C1 segment of cervical spinal cord (tissue), 14 donors: ENCODE measurements around the gene DNASE1L1.

Experiments
- DNase-seq, 14 donors: peaks; one replicate each; lab custom pipeline; 2025; lab: John Stamatoyannopoulos, UW

The DNASE1L1 gene

DNA sequence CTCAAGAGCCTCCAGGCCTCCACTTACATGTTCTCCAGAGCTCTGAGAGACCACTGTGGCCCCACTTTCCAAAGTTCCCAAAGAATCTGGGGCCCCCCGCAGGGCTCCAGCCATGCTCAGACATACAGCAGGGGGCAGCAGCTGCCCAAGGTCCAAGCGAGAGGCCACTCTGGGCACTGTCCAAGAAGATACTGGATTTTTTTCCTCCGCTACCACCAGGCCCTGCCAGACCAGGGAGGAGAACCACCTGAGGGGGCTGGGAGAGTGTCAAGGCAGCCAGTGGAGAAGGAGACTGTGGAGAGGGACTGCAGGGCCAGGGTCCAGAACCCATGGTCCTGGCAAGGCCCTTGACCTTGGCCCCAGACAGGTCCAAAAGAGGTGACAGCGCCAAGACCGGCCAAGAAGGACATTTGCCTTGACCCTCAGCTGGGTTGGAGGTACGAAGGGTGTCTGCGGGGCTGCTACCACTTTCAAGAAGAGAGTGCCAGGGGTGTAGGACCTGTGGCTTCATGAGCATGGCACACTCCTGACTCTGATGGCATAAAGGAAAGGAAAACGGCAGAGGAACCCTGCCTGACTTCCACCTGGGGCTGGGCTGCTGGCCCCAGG is 24.7 kb downstream of the DNASE1L1 start:
- no peak for DNase-seq

DNA sequence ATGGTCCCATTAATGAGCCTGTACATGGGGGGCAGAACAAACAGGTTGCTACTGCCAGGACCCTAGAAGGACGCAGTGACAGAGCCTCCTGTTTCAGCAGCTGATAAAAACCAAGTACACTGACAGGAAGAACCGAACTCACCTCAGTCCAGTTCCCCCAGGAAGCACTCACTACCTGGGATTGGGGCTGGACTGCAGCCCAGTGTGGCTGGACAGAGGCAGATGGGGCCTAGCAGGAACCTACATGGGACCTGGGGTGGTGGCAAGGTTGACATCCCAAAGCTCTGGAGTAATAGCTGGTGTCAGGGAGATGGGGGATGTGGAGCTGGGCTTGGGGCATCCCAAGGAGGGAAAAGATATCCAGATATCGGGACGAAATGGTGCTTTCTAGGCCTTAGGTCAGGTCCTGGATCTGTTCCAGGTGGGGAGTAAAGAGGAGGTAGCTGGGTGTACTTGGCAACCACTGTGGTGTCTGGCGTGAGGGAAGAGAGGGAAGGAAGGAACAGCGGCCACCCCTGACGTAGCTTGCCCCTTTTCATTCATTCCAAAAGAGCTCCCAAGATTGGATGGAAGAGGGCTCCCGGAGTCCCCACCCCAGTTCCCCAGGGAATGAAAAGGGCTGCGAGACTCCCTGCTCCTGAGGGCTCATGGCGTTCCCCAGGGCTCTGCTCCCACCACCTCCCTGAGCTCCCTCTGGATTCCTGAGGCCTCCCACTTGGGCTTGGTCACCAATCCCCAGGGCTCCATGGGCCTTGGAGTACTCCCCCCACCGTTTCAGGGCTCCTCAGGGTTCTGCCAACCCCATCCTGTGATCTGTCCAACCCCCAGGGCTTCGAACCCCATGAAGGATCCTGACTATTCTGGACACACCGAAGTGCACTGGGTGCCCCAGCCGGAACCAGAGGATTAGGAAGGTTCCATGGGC is 25.4 kb downstream of the DNASE1L1 start:
- DNase-seq = no peak

DNA sequence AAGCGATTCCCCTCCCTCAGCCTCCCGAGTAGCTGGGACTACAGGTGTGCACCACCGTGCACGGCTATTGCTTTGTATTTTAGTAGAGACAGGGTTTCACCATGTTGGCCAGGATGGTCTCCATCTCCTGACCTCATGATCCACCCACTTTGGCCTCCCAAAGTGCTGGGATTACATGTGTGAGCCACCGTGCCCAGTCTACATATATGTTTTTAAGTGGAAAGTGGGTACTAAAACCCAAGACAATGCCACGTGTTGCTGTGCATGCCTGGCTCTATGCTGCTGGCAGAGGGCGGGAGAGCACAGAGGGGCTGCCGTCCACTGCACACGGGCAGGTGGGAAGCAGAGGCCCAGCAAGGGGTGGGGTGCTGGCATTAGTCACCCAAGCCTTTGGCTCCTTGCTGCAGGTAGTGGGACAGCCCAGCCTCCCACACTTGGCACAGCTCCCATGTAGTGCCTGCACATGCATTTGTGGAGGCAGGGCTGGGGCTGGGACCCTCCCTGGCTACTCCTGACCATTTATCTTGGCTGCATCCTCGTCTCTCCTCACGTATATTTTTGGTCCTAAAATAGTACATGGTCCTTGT is 26.5 kb downstream of the DNASE1L1 start:
- no peak for DNase-seq

DNA sequence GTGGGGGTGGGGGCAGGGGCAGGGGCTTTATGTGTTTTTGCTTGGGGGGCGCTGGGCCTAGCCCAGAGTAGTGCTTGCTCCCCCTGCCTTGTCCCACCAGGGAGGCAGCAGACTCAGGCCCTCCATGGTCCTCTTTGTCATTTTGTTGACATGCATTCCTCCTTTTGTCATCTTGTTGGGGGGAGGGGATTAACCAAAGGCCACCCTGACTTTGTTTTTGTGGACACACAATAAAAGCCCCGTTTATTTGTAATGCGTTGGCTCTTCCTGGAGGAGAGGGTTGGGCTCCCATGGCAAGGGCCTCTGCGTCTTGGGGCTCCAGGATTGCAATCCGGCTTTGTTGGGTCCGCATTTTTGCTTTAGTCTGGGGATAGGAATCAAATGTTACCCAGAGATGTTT is 27.8 kb downstream of the DNASE1L1 start:
- DNase-seq = no peak

DNA sequence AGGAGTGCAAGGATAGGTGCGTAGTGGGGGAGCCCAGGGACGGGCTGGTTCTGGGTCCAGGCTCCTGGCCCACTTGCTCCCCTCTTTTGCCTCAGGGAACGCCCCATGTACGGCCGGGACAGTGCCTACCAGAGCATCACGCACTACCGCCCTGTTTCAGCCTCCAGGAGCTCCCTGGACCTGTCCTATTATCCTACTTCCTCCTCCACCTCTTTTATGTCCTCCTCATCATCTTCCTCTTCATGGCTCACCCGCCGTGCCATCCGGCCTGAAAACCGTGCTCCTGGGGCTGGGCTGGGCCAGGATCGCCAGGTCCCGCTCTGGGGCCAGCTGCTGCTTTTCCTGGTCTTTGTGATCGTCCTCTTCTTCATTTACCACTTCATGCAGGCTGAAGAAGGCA is 28.3 kb downstream of the DNASE1L1 start:
- DNase-seq = no peak

DNA sequence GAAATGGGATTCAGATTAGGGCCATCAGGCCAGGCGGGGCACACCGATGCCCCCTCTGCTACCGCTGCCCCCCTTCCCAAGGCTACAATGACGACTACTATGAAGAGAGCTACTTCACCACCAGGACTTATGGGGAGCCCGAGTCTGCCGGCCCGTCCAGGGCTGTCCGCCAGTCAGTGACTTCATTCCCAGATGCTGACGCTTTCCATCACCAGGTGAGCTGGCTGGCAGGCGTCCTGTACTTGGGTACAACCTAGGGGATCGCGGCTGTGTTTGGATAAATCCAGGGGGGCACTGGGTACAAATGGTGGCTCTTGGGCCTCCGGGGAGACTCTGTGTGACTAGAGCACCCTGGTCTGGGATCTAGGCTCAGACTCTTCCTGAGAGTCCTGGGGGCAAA is 28.9 kb downstream of the DNASE1L1 start:
- DNase-seq = no peak

DNA sequence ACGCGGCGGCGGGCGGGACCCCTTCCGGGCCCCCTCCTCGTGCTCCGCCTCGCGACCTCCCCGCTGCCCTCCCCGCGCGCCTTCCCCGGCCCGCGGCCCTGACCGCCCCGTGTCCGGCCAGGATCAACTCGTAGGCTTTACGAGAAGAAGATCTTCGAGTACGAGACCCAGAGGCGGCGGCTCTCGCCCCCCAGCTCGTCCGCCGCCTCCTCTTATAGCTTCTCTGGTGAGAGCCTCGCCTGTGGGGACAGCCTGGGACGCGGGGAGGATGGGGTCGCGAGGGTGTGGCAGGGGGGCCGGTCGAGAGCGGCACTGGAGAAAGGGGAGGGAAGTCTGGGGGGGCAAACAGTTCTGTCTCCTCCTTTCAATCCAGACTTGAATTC is 29.5 kb downstream of the DNASE1L1 start:
- DNase-seq = no peak

DNA sequence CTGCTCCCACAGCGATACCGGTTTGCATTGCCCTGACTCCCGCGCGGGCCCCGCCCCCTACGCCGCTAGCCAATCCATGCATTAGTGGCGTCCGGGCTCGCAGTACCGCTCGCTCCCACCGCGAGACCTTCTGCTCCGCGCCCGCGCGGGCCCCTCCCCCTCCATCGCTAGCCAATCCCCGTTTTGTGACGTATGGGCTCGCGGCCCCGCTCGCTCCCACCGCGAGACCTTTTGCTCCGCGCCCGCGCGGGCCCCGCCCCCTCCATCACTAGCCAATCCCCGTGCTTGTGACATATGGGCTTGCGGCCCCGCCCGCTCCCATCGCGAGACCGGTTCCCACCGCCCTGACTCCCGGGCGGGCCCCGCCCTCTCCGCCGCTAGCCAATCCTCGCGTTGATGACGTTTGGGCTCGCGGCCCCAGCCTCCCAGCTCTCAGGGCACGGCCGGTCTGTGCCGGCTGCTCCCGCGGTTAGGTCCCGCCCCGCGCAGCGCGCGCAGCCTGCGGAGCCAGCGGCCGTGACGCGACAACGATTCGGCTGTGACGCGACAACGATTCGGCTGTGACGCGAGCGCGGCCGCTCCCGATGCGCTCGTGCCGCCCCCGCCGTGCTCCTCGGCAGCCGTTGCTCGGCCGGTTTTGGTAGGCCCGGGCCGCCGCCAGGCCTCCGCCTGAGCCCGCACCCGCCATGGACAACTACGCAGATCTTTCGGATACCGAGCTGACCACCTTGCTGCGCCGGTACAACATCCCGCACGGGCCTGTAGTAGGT is 30.1 kb downstream of the DNASE1L1 start, which contains the start of gene EMD:
Gene EMD (plus strand): TSS at position 497 of the 770 bp plus-strand sequence. CDS start 190 bp downstream, at position 687.
- DNase-seq = peak; percentile 84 to 100 (median 94)

DNA sequence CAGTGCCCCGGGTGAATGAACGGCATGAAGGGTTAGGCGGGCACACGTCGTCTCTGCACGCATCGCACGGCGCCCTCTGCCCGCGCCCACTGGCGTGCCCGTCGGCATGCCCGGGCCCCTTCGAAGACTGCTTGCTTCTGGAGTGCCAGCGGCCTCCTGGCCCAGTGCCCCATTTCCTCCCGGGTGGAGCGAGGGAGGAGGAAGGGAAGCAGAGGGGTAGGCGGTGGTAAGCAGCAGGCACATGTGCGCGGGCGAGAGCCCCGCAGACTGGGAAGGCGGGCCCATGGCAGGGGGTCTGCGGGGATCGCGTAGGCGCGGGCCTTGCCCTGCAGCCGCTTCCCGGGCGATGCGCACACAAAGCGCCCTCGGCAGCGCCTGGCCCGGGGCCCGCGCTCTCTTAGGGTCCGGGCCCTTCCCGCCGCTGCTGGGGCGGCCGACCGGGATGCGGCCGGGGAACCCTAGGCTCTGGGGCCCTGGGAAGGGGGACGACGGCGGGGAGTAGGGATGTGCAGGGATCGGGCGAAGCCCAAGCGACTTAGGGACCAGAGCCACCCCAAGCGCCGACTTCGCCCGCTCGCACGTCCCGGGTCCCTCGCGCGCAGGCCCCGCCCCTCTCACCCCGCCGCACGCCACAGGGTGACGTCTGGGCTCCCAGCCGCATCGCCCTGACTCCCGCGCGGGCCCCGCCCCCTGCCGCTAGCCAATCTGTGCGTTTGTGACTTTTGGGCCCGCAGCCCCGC is 30.8 kb downstream of the DNASE1L1 start:
- DNase-seq = peak in 7 of 14 donors; percentile 18 to 72 (median 52)

DNA sequence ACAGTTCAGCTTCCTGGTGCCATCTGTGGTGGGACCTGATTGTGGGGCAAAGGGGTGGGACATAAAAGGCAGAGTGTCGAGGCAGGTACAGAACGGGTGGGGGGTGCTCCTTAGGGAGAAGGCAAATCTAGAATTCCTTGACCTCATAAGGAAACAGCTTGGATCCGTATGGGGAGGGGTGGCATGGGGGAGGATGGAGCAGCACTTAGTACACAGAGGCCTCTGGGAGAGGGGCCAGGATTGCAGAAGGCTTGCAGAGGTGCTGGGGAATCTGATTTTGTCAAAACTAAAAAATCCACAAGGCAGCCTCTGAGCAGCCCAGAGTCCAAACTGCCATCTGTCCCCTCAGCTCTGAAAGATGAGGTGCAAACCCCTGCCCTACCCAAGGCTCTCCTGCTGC is 32.3 kb downstream of the DNASE1L1 start:
- DNase-seq = no peak

DNA sequence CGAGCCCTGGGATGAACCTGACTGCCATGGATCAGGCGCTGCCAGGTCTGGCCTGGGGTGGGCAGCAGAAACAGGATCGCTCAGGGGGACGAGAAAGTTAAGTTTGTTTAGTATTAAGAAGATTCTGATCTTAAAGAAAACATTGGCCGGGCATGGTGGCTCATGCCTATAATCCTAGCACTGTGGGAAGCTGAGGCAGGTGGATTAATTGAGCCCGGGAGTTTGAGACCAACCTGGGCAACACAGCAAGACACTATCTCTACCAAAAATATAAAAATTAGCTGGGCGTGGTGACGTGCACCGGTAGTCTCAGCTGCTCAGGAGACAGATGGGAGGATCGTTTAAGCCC is 33.9 kb downstream of the DNASE1L1 start:
- no peak for DNase-seq

DNA sequence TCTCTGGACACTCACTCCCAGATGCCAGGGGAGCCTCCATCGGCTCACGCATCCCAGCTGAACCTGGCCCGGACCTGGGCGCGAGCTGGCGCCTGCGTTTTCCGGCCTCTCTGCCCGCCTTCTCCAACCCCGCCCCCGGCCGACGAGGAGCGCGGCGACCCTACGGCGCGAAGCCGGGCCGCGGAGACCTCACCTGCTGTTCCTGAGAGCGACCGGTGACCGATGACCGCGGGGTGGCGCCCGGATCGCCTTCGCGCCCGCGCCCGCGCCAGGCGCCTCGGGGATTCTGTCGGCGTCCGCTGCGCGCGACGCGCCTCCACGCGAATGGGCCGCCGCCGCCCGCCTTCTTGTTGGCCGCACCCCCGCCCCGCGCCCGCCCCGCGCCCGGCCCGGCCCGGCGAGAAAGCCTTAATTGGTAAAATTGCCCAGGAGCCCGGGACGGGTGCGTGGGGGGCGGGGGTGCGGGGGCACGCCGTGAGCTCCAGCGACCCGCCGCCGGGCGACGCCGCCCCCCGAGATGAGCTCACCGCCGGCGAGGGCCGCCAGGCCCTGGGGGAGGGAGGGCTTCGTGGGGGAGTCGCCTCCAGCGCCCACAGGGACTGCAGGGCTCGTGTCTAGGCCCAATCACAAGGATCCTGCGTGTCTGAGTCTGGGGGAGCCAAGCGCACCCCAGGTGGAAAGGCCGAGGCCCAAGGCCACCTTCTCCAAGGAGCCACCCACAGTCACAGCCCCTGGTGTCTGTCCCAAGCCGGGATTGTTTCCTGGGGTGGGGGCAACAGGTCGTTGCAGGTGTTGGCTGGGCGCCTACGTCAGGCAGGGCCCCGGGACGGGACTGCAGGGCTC is 34.5 kb downstream of the DNASE1L1 start, which contains the start of gene FLNA:
Gene FLNA (minus strand): TSS at position 322 of the 843 bp plus-strand sequence. CDS start 3,389 bp downstream, outside the sequence.
- DNase-seq = no peak

DNA sequence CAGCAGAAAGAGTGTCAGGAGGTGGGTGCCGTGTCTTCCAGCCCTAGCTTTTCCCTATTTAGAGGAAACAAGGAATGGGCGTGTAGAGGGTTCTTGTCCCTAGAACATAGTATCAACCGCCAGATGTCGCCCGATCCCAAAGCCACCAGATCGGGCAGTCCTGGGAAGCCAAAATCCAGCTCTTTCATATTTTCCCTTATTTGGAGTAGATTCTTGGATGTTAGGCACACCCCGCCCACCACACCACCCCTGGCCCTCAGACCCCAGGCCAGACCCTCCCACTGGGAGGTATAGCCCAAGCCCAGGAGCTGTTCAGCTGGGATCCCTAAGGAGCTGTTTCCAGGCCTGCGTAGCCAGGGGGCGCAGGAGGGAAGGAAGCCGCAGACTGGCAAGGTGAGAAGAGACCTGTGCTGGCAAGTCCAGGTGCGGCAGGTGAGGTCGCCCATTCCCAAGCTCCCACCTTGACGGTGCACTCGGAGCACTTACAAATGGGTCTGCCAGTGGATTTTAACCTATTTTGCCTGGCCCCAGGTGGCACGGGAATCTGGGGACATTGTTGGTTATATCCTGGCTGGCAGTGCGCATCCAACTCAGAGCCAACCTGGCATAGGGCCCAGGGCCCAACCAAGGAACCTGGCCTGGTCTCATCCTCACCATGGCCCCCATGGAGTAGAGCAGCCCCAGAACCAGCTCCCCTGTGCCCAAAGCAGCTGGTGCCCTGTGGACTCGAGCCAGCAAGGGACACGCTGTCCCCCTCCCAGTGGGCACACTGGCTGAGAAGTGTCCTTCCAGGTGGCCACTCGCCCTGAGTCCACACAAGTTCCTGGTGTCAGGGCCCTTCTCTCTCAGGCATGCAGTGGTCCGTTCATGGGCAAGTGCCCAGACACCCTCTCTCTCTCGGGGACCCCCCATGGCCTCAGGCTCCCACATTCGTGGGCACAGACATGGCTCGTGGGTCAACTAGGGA is 35.4 kb downstream of the DNASE1L1 start:
- DNase-seq = peak in 8 of 14 donors; percentile 17 to 64 (median 56)

DNA sequence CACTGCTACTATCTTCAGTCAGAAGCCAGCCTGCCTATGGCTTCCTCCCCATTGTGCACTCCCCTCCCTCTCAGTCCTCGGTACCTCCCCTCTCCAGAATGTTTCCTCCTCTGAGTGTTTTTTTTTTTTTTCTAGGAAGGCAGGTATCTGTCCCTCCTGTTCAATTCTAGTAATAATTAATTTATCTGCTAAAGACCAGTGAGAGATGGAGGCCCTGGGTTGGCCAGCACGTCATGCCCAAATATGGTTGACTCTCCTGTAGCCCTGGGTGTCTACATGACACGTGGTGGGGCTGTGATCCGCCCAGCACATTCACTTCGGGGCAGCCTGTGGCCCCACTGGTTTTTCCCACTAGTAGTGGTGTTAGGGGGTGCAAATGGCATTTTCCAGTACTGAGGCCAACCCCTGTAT is 36.4 kb downstream of the DNASE1L1 start:
- DNase-seq = no peak

DNA sequence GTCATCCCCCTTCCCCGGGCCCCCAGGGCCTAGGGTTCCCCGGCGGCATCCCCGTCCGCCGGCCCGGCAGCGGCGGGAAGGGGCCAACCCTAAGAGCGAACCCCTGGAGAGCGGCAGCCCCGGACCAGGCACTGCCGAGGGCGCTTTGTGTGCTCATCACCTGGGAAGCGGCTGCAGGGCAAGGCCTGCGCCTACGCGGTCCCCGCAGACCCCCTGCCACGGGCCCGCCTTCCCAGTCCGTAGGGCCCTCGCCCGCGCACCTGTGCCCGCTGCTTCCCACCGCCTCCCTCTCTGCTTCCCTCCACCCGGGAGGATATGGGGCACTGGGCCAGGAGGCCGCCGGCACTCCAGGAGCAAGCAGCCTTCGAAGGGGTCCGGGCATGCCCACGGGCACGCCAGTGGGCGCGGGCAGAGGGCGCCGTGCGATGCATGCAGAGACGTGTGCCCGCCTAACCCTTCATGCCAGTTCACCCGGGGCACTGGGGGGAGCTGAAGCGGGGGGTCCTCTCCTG is 37.2 kb downstream of the DNASE1L1 start:
- DNase-seq = no peak

DNA sequence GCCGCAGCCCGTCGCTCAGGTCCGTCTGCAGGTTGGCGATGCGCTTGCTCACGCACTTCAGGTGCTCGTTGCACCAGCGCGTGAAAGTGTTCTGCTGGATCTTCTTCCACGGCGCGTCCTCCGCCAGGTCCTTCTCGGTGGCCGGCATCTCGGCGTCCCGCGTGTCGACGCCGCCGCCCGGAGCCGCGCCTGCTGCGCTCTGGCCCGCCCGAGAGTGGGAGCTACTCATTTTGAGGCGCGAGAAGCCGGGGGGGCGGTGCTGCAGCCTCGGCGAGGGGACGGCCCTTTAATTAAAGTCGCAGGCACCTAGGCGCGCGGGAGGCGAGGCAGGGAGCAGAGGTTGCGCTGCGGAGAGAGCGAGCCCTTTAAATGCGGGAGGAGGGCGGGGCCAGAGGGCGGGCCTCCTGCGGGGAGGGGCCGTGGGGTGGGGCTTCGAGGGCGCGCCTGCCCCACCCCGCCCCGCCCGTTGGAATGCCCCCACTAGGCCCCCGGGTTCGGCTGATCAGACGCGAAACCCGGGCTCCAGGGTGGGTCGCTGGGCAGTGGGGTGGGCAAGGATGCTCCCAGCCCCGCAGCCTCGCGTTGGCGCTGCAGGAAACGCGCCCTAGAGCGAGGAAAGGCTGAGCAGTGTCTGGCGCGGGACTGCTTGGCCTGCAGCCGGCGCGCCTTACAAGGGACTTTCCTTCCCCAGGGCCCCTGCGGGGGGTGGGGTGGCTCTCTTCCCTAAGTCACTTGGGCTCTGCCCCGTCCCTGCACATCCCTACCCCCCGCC is 37.9 kb downstream of the DNASE1L1 start:
- DNase-seq = peak; percentile 13 to 87 (median 70)

DNA sequence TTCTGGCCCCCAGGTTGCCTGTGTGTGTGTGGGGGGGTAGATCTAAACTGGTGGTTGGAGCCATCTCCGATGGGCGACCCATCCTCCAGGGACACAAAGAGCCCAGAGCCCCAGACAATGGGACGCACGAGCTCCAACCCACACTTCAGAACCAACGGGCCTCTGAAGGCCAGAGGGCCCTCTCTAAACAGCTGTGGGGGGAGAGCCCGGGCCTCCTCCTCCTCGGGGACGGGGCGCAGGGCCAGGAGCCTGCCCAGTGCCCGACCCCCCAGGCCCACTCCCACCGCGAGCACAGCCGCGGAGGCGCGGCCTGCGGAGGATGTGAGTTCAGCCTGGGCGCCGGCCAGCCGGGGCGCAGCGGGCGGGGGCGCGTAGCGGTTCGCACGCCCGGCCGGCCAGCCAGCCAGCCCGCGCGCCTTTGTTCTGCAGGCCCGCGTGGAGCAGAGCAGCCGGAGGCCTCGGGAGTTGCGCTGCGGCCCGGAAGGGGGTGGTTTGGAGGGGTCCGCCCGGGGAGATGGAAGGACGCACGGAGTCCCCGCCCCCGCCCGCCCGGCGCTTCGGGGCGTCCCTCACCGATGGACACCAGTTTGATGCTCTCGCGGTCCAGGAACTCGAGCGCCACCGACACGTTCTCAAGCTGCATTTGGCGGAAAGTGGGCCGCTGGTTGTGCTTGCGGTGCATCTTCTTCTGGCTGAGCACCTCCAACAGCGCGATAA is 38.6 kb downstream of the DNASE1L1 start:
- DNase-seq = no peak
